SK-N-SH treated with all-trans-retinoic acid at 6 μM for 48 hours (cell line): ENCODE data around the gene PDE1A.

Experiments used
- ARNTL ChIP-seq: fragments of 450-650 bp; formaldehyde crosslinking; IDR thresholded peaks from 2 replicates; pipeline ENCODE4 v1.5.0; 2020; ENCODE audit warnings: low read depth, mild to moderate bottlenecking, moderate library complexity, borderline replicate concordance
- ISL1 ChIP-seq: fragments of 250-450 bp; sonication (Bioruptor Pico); IDR thresholded peaks from 2 replicates; pipeline ENCODE4 v2.1.2; 2022; ENCODE audit warnings: mild to moderate bottlenecking, moderate library complexity
- OSR1 ChIP-seq: fragments of 250-450 bp; sonication (Bioruptor Pico); IDR thresholded peaks from 2 replicates; pipeline ENCODE4 v1.8.0; 2022; ENCODE audit warnings: moderate library complexity, mild to moderate bottlenecking, inconsistent platforms
- PATZ1 ChIP-seq: fragments of 250-450 bp; sonication (Bioruptor Pico); IDR thresholded peaks from 2 replicates; pipeline ENCODE4 v1.8.0; 2020; ENCODE audit warnings: mild to moderate bottlenecking, moderate library complexity, borderline replicate concordance
- PPARA ChIP-seq: fragments of 250-450 bp; sonication (Bioruptor Pico); IDR thresholded peaks from 2 replicates; pipeline ENCODE4 v1.5.0; 2020; ENCODE audit warnings: mild to moderate bottlenecking, borderline replicate concordance
- TCF4 ChIP-seq: fragments of 250-450 bp; sonication (Bioruptor Pico); IDR thresholded peaks from 2 replicates; pipeline ENCODE4 v1.8.0; 2021; ENCODE audit warnings: mild to moderate bottlenecking, moderate library complexity, borderline replicate concordance
- ZFP3 ChIP-seq: fragments of 250-450 bp; sonication (Bioruptor Pico); IDR thresholded peaks from 2 replicates; pipeline ENCODE4 v1.5.0; 2020; ENCODE audit warnings: mild to moderate bottlenecking, moderate library complexity
- ZNF565 ChIP-seq: fragments of 450-650 bp; formaldehyde crosslinking; conservative IDR thresholded peaks from 2 replicates; pipeline ENCODE4 v1.5.0; 2020; ENCODE audit warnings: low read depth, mild to moderate bottlenecking, moderate library complexity
- ZNF70 ChIP-seq: fragments of 450-650 bp; formaldehyde crosslinking; IDR thresholded peaks from 2 replicates; pipeline ENCODE4 v1.5.0; 2020; ENCODE audit warnings: mild to moderate bottlenecking, moderate library complexity
- ZNF8 ChIP-seq: fragments of 450-650 bp; formaldehyde crosslinking; IDR thresholded peaks from 2 replicates; pipeline ENCODE4 v1.5.0; 2020; ENCODE audit warnings: mild to moderate bottlenecking, moderate library complexity
- TF ChIP-seq, protein P1 (sequence below): fragments of 250-450 bp; sonication (Bioruptor Pico); IDR thresholded peaks from 2 replicates; pipeline ENCODE4 v1.5.0; 2020; ENCODE audit warnings: mild to moderate bottlenecking, moderate library complexity
- TF ChIP-seq, protein P2 (sequence below): fragments of 250-450 bp; sonication (Bioruptor Pico); IDR thresholded peaks from 2 replicates; pipeline ENCODE4 v1.5.1; 2020; ENCODE audit warnings: low read depth, mild to moderate bottlenecking, moderate library complexity

- no peak for TF ChIP-seq TCF4 (CRISPR knock-in tag)
- TF ChIP-seq OSR1 (CRISPR knock-in tag), result no peak
- no peak for TF ChIP-seq ZNF70 (CRISPR knock-in tag)
- TF ChIP-seq ZNF8 (CRISPR knock-in tag), result no peak
- no peak for TF ChIP-seq ZNF565
- TF ChIP-seq, protein P1, sequence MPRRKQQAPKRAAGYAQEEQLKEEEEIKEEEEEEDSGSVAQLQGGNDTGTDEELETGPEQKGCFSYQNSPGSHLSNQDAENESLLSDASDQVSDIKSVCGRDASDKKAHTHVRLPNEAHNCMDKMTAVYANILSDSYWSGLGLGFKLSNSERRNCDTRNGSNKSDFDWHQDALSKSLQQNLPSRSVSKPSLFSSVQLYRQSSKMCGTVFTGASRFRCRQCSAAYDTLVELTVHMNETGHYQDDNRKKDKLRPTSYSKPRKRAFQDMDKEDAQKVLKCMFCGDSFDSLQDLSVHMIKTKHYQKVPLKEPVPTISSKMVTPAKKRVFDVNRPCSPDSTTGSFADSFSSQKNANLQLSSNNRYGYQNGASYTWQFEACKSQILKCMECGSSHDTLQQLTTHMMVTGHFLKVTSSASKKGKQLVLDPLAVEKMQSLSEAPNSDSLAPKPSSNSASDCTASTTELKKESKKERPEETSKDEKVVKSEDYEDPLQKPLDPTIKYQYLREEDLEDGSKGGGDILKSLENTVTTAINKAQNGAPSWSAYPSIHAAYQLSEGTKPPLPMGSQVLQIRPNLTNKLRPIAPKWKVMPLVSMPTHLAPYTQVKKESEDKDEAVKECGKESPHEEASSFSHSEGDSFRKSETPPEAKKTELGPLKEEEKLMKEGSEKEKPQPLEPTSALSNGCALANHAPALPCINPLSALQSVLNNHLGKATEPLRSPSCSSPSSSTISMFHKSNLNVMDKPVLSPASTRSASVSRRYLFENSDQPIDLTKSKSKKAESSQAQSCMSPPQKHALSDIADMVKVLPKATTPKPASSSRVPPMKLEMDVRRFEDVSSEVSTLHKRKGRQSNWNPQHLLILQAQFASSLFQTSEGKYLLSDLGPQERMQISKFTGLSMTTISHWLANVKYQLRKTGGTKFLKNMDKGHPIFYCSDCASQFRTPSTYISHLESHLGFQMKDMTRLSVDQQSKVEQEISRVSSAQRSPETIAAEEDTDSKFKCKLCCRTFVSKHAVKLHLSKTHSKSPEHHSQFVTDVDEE (CRISPR knock-in tag), result no peak
- TF ChIP-seq ISL1 (CRISPR knock-in tag), result no peak
- no peak for TF ChIP-seq PATZ1
- TF ChIP-seq, protein P2, sequence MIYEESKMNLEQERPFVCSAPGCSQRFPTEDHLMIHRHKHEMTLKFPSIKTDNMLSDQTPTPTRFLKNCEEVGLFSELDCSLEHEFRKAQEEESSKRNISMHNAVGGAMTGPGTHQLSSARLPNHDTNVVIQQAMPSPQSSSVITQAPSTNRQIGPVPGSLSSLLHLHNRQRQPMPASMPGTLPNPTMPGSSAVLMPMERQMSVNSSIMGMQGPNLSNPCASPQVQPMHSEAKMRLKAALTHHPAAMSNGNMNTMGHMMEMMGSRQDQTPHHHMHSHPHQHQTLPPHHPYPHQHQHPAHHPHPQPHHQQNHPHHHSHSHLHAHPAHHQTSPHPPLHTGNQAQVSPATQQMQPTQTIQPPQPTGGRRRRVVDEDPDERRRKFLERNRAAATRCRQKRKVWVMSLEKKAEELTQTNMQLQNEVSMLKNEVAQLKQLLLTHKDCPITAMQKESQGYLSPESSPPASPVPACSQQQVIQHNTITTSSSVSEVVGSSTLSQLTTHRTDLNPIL, result no peak
- TF ChIP-seq ARNTL (CRISPR knock-in tag), result no peak
- TF ChIP-seq PPARA, result no peak
- no peak for TF ChIP-seq ZFP3 (CRISPR knock-in tag)
Measured at GRCh38 chr2:182349268-182349667, 77.6 kb downstream of the PDE1A start.
